Measurements from ENCODE around the gene PNPO. TPM values are rescaled to one million over a fixed set of nuclear protein-coding genes. Genes with fewer than 3 reads are reported as not detected.
"Not testable (repeated sequence)": the region's sequence is repeated elsewhere in the genome, so short reads cannot be mapped to it uniquely, and the experiment has no call there.

The PNPO gene
- polyA plus RNA-seq, 1 experiment = 19.6 TPM

DNA sequence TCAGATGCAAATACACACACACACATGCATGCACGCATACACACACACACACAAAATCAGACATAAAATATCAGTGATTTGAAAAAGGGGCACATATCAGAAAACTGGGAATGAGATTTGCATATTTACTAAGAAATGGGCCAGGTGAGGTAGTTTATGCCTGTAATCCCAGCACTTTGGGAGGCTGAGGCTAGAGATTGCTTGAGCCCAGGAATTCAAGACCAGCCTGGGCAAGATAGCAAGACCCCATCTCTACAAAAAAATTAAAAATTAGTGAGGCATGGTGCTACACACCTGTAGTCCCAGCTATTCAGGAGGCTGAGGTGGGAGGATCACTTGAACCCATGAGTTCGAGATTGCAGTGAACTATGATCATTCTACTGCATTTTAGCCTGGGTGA, 22.4 kb upstream of the PNPO start:
- no peak for DNase-seq (ENCODE audit: low read depth)
- peaks cover 18% of the 10 kb centered on the region for H3K36me3 ChIP-seq (ENCODE audit: control insufficient read depth, insufficient read depth, low read length)
- no peak overlapping the region for H3K4me3 ChIP-seq (ENCODE audit: low read depth, low read length)
- POLR2A ChIA-PET = no interaction called here
- H3K27me3 ChIP-seq (ENCODE audit: control insufficient read depth, insufficient read depth, low read length) = no peaks in the 10 kb centered on the region
- TF ChIP-seq, protein P1, sequence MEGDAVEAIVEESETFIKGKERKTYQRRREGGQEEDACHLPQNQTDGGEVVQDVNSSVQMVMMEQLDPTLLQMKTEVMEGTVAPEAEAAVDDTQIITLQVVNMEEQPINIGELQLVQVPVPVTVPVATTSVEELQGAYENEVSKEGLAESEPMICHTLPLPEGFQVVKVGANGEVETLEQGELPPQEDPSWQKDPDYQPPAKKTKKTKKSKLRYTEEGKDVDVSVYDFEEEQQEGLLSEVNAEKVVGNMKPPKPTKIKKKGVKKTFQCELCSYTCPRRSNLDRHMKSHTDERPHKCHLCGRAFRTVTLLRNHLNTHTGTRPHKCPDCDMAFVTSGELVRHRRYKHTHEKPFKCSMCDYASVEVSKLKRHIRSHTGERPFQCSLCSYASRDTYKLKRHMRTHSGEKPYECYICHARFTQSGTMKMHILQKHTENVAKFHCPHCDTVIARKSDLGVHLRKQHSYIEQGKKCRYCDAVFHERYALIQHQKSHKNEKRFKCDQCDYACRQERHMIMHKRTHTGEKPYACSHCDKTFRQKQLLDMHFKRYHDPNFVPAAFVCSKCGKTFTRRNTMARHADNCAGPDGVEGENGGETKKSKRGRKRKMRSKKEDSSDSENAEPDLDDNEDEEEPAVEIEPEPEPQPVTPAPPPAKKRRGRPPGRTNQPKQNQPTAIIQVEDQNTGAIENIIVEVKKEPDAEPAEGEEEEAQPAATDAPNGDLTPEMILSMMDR (IDR thresholded peaks at IDR 0.05; ENCODE audit: insufficient read depth, low read depth, low read length) = no peak
- CTCF ChIA-PET = interaction anchor here (0.6 to 0.9 kb wide), 2 partner anchors 10 to 33 kb away, joined by 4 read pairs; no protein-coding TSS in a partner anchor

DNA sequence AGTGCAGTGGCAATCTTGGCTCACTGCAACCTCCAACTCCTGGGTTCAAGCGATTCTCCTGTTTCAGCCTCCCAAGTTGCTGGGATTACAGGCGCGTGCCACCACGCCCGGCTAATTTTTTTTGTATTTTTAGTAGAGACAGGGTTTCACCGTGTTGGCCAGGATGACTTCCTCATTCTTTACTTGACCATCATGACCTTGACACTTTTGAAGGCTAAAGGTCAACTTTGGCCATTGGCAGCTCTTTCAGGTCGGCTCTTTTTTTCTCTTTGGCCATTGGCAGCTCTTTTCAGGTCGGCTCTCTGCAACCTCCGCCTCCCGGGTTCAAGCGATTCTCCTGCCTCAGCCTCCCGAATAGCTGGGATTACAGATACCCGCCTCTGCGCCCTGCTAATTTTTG, 21.5 kb upstream of the PNPO start:
- not testable (repeated sequence) for DNase-seq (ENCODE audit: low read depth); H3K27me3 ChIP-seq (ENCODE audit: control insufficient read depth, insufficient read depth, low read length); H3K4me3 ChIP-seq (ENCODE audit: low read depth, low read length)
- peaks cover 19% of the 10 kb centered on the region for H3K36me3 ChIP-seq (ENCODE audit: control insufficient read depth, insufficient read depth, low read length)
- CTCF ChIA-PET = interaction anchor here (1.2 kb wide), 1 partner anchor 30 kb away, joined by 4 read pairs; no protein-coding TSS in a partner anchor
- POLR2A ChIA-PET = interaction anchor here (0.7 kb wide), 1 partner anchor 24 kb away, joined by 8 read pairs; no protein-coding TSS in a partner anchor

DNA sequence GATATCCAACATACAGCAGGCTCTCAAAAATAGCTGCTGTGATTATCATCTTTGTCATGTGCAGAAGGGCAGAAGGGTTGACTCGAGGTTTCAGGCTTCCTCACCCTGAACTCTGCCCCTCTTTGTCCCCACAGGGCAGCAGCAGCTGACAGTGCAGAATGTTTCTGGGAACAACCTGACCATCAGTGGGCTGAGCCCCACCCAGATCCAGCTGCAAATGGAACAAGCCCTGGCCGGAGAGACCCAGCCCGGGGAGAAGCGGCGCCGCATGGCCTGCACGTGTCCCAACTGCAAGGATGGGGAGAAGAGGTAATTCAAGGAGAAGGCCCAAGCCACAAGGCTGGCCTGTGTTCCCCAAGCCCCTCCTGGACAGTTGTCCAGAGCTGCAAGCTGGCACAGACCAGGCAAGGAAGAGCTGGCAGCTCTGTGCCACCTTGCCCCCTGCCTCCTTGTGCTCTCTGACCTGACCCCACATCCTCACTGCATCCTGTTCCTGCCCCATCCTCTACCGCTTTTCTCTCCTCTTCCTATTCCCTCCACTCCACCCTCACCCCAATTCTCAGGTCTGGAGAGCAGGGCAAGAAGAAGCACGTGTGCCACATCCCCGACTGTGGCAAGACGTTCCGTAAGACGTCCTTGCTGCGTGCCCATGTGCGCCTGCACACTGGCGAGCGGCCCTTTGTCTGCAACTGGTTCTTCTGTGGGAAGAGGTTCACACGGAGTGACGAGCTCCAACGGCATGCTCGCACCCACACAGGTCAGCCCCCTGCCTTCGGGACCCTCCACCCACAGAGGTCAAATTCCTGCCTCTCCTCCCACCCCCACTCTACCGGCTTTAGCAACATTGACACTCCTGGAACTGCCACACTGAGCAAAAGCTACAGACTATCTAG, 16.3 kb upstream of the PNPO start:
- CTCF ChIA-PET = interaction anchor here (0.6 to 2.4 kb wide), 6 partner anchors 22 to 147 kb away, joined by 3 to 13 read pairs (median 4); no protein-coding TSS in a partner anchor
- POLR2A ChIA-PET = no interaction called here
- TF ChIP-seq, protein P1 (IDR thresholded peaks at IDR 0.05; ENCODE audit: insufficient read depth, low read depth, low read length) = no peak
- Histone ChIP-seq H3K4me3 (ENCODE audit: low read depth, low read length) (no peak overlapping the region), H3K27me3 (ENCODE audit: control insufficient read depth, insufficient read depth, low read length) (no peaks in the 10 kb centered on the region), H3K36me3 (ENCODE audit: control insufficient read depth, insufficient read depth, low read length) (peaks cover 19% of the 10 kb centered on the region)
- no peak for DNase-seq (ENCODE audit: low read depth)

DNA sequence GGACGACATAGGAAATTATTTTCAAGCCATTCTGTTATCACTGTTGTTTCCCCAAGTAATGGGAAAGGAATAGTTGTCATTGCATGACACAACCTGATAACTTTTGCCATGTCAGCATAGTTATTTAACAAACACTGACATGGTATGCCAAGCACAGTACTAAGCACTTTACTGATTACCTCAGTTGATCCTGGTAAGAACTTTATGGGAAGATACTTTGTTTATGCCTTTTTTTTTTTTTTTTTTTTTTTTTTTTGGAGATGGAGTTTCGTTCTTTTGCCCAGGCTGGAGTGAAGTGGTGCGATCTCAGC, 15.7 kb upstream of the PNPO start:
- H3K36me3 ChIP-seq (ENCODE audit: control insufficient read depth, insufficient read depth, low read length) = peaks cover 19% of the 10 kb centered on the region
- ChIA-PET CTCF (interaction anchor here (0.6 to 1.2 kb wide), 3 partner anchors 21 to 147 kb away, joined by 3 to 4 read pairs (median 4); no protein-coding TSS in a partner anchor), POLR2A (no interaction called here)
- no peak for DNase-seq (ENCODE audit: low read depth)
- no peaks in the 10 kb centered on the region for H3K27me3 ChIP-seq (ENCODE audit: control insufficient read depth, insufficient read depth, low read length)
- TF ChIP-seq, protein P1 (IDR thresholded peaks at IDR 0.05; ENCODE audit: insufficient read depth, low read depth, low read length) = no peak
- no peak overlapping the region for H3K4me3 ChIP-seq (ENCODE audit: low read depth, low read length)

DNA sequence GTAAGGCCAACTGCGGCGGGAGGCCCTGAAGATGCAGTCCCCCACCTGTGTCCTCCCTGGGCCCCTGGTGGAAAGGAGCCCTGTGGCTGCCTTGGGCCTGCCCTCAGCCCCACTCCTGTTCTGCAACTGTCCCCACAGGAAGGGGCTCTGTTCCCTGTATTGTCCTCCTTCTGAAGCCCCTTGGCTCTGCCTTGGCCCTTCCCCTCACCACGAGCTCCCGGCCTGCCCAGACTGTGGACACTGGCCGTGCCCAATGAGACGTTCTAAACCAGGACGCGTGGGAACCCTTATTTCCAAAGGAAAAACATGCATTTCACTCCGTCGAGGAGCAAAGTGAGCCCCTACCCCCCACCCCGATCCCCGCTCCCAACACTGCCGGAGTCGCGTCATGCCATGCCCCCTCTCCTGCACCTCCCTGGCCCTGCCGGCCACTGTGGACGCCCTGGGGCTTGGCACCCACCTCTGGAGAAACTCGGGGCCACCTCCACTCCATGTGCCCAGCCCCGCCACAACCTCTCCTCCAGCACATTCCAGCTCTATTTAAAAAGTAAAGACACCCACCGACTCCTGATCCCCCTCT, 13.5 kb upstream of the PNPO start:
- ChIA-PET POLR2A (no interaction called here), CTCF (interaction anchor here (1.0 to 1.6 kb wide), 2 partner anchors 19 to 22 kb away, joined by 3 to 4 read pairs; no protein-coding TSS in a partner anchor)
- no peak for DNase-seq (ENCODE audit: low read depth)
- TF ChIP-seq, protein P1 (IDR thresholded peaks at IDR 0.05; ENCODE audit: insufficient read depth, low read depth, low read length) = no peak
- no peak overlapping the region for H3K4me3 ChIP-seq (ENCODE audit: low read depth, low read length)
- peaks cover 18% of the 10 kb centered on the region for H3K36me3 ChIP-seq (ENCODE audit: control insufficient read depth, insufficient read depth, low read length)
- no peaks in the 10 kb centered on the region for H3K27me3 ChIP-seq (ENCODE audit: control insufficient read depth, insufficient read depth, low read length)
